HG03025 (cell line): ENCODE data around the gene MAN1C1.
"Not testable (repeated sequence)": the region's sequence is repeated elsewhere in the genome, so short reads cannot be mapped to it uniquely, and the experiment has no call there.

ENCODE experiments used
- ATAC-seq: cut with Tn5 transposase; IDR thresholded peaks from one replicate; pipeline ENCODE4 v1.9.1; 2021; ENCODE audit warnings: mild to moderate bottlenecking, moderate library complexity; ENCODE audit not compliant: unreplicated experiment, low FRiP score

MAN1C1 gene

GRCh38 chr1:25651824-25652741, 35.5 kb downstream of the MAN1C1 start:
- ATAC-seq, result no peak

- no peak for ATAC-seq
These were observed 37.0 kb downstream of the MAN1C1 start for GRCh38 chr1:25653558-25653957.

- ATAC-seq, result no peak
These were observed 37.6 kb downstream of the MAN1C1 start for GRCh38 chr1:25654109-25654660.

- no peak for ATAC-seq
These were observed 40.7 kb downstream of the MAN1C1 start for GRCh38 chr1:25657121-25657882.

- no peak for ATAC-seq
These were observed 41.5 kb downstream of the MAN1C1 start for GRCh38 chr1:25657883-25658760.

- ATAC-seq, result no peak
These were observed 42.3 kb downstream of the MAN1C1 start for GRCh38 chr1:25658791-25659431.

- ATAC-seq, result no peak
These were observed 44.6 kb downstream of the MAN1C1 start for GRCh38 chr1:25661043-25661815.

GRCh38 chr1:25662061-25662460, 45.5 kb downstream of the MAN1C1 start:
- no peak for ATAC-seq

- ATAC-seq, result not testable (repeated sequence)
These were observed 46.4 kb downstream of the MAN1C1 start for GRCh38 chr1:25662959-25663358.

- ATAC-seq, result no peak
These were observed 48.0 kb downstream of the MAN1C1 start for GRCh38 chr1:25664357-25665199.

- no peak for ATAC-seq
These were observed 49.9 kb downstream of the MAN1C1 start for GRCh38 chr1:25666460-25666859.

- ATAC-seq, result no peak
These were observed 52.5 kb downstream of the MAN1C1 start for GRCh38 chr1:25668931-25669573.

- no peak for ATAC-seq
These were observed 53.4 kb downstream of the MAN1C1 start for GRCh38 chr1:25669781-25670567.

GRCh38 chr1:25671929-25672328, 55.3 kb downstream of the MAN1C1 start:
- ATAC-seq, result no peak

GRCh38 chr1:25672763-25673409, 56.3 kb downstream of the MAN1C1 start:
- ATAC-seq, result no peak

GRCh38 chr1:25673456-25673855, 56.9 kb downstream of the MAN1C1 start:
- no peak for ATAC-seq
